Activated CD4-positive, alpha-beta T cell treated with anti-CD3 and anti-CD28 coated beads, Interleukin-2, amount 50 U/mL, for 48 hours (primary cell): ENCODE measurements around the gene PIEZO1.
A peak's percentile ranks its signal among the peaks of the same experiment; 100 is the strongest.

ENCODE experiments used
- DNase-seq, 2 experiments: peaks; one replicate each; pipeline ENCODE4 v3.0.0-alpha.2; 2020

PIEZO1 gene

GRCh38 chr16:88764913-88765349, 20.1 kb downstream of the PIEZO1 start:
- no peak for DNase-seq

GRCh38 chr16:88764080-88764479, 20.9 kb downstream of the PIEZO1 start:
- no peak for DNase-seq

GRCh38 chr16:88763502-88764053, 21.4 kb downstream of the PIEZO1 start:
- no peak for DNase-seq

GRCh38 chr16:88762941-88763340, 22.1 kb downstream of the PIEZO1 start:
- no peak for DNase-seq

- no peak for DNase-seq
Measured at GRCh38 chr16:88762258-88762870, 22.7 kb downstream of the PIEZO1 start.

- no peak for DNase-seq
Measured at GRCh38 chr16:88761830-88762229, 23.2 kb downstream of the PIEZO1 start.

GRCh38 chr16:88761143-88761534, 23.9 kb downstream of the PIEZO1 start:
- DNase-seq = no peak

GRCh38 chr16:88760424-88761142, 24.4 kb downstream of the PIEZO1 start:
- no peak for DNase-seq

- DNase-seq = no peak
Measured at GRCh38 chr16:88759976-88760350, 25.1 kb downstream of the PIEZO1 start.

- peak; percentile 51 to 59 for DNase-seq
Measured at GRCh38 chr16:88759245-88759975, 25.6 kb downstream of the PIEZO1 start.

GRCh38 chr16:88758944-88759244, 26.1 kb downstream of the PIEZO1 start:
- no peak for DNase-seq

GRCh38 chr16:88758227-88758943, 26.6 kb downstream of the PIEZO1 start:
- DNase-seq = no peak

GRCh38 chr16:88755745-88756443, 29.1 kb downstream of the PIEZO1 start:
- no peak for DNase-seq

- DNase-seq = no peak
Measured at GRCh38 chr16:88754912-88755744, 29.9 kb downstream of the PIEZO1 start.

- no peak for DNase-seq
Measured at GRCh38 chr16:88754109-88754911, 30.7 kb downstream of the PIEZO1 start.

- no peak for DNase-seq
Measured at GRCh38 chr16:88753602-88754001, 31.4 kb downstream of the PIEZO1 start.

GRCh38 chr16:88753191-88753590, 31.8 kb downstream of the PIEZO1 start:
- DNase-seq = no peak

- DNase-seq = no peak
Measured at GRCh38 chr16:88752386-88753002, 32.5 kb downstream of the PIEZO1 start.

GRCh38 chr16:88750854-88751253, 34.2 kb downstream of the PIEZO1 start:
- no peak for DNase-seq

- DNase-seq = no peak
Measured at GRCh38 chr16:88749358-88749757, 35.7 kb downstream of the PIEZO1 start.
